ENCODE data around the gene GNAT1.

Gene GNAT1

GRCh38 chr3:50218448-50218847 is 27.0 kb downstream of the GNAT1 start:
- DNase-seq (ENCODE audit: low read depth, low spot score) = no peak
- H3K4me3 ChIP-seq (ENCODE audit: insufficient read length, low read depth) = no peak overlapping the region
- no peak for TF ChIP-seq SUZ12 (IDR thresholded peaks at IDR 0.05; ENCODE audit: extremely low read depth, insufficient read depth, insufficient read length)
- TF ChIP-seq ZNF274 (IDR thresholded peaks at IDR 0.05; ENCODE audit: low read depth, low read length) = no peak
- TF ChIP-seq YY1 (IDR thresholded peaks at IDR 0.05; ENCODE audit: insufficient read depth, insufficient read length) = no peak
- no peaks in the 10 kb centered on the region for H3K9me3 ChIP-seq (ENCODE audit: insufficient read depth, low read length)
- H3K4me1 ChIP-seq (ENCODE audit: insufficient read depth, insufficient read length) = peaks cover 11% of the 10 kb centered on the region
- peaks cover 4% of the 10 kb centered on the region for H3K27me3 ChIP-seq (ENCODE audit: insufficient read depth, insufficient read length)
- H3K9ac ChIP-seq (ENCODE audit: insufficient read length, low read depth) = no peak overlapping the region
- no peaks in the 10 kb centered on the region for H3K36me3 ChIP-seq (ENCODE audit: insufficient read depth, insufficient read length, low read length)

GRCh38 chr3:50219285-50219684 is 27.9 kb downstream of the GNAT1 start:
- Histone ChIP-seq H3K36me3 (ENCODE audit: insufficient read depth, insufficient read length, low read length) (no peaks in the 10 kb centered on the region), H3K9ac (ENCODE audit: insufficient read length, low read depth) (no peak overlapping the region), H3K9me3 (ENCODE audit: insufficient read depth, low read length) (no peaks in the 10 kb centered on the region), H3K4me1 (ENCODE audit: insufficient read depth, insufficient read length) (peaks cover 11% of the 10 kb centered on the region), H3K27me3 (ENCODE audit: insufficient read depth, insufficient read length) (peaks cover 3% of the 10 kb centered on the region), H3K4me3 (ENCODE audit: insufficient read length, low read depth) (no peak overlapping the region)
- DNase-seq (ENCODE audit: low read depth, low spot score) = no peak
- TF ChIP-seq SUZ12 (IDR thresholded peaks at IDR 0.05; ENCODE audit: extremely low read depth, insufficient read depth, insufficient read length) = no peak

- Histone ChIP-seq H3K27me3 (ENCODE audit: insufficient read depth, insufficient read length) (peaks cover 3% of the 10 kb centered on the region), H3K9me3 (ENCODE audit: insufficient read depth, low read length) (no peaks in the 10 kb centered on the region), H3K9ac (ENCODE audit: insufficient read length, low read depth) (peak overlapping the region; percentile 53), H3K4me1 (ENCODE audit: insufficient read depth, insufficient read length) (peaks cover 11% of the 10 kb centered on the region), H3K4me3 (ENCODE audit: insufficient read length, low read depth) (no peak overlapping the region), H3K36me3 (ENCODE audit: insufficient read depth, insufficient read length, low read length) (no peaks in the 10 kb centered on the region)
- no peak for TF ChIP-seq YY1 (IDR thresholded peaks at IDR 0.05; ENCODE audit: insufficient read depth, insufficient read length)
- TF ChIP-seq SUZ12 (IDR thresholded peaks at IDR 0.05; ENCODE audit: extremely low read depth, insufficient read depth, insufficient read length) = no peak
- TF ChIP-seq ZNF274 (IDR thresholded peaks at IDR 0.05; ENCODE audit: low read depth, low read length) = no peak
- no peak for DNase-seq (ENCODE audit: low read depth, low spot score)
These were observed 28.7 kb downstream of the GNAT1 start for GRCh38 chr3:50220109-50220508.

DNA sequence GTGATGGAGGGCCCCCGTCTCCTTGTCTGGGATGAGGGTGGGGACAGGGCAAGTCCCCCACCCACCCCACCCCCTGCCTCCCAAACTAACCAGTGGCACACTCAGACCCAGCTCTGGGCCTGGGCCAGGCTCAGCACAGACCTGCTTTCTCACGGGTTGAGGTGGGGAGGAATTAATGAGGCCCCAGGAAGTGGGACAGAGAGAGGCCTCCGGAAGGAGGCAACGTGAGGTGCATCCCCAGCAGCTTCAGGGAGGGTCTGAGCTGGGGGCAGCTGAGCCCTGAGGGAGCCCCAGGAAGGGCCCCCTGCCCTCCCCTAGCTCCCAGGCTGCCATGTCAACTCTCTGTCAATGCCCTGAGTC is 29.6 kb downstream of the GNAT1 start:
- no peak for DNase-seq (ENCODE audit: low read depth, low spot score)
- peaks cover 3% of the 10 kb centered on the region for H3K27me3 ChIP-seq (ENCODE audit: insufficient read depth, insufficient read length)
- H3K4me3 ChIP-seq (ENCODE audit: insufficient read length, low read depth) = no peak overlapping the region
- peaks cover 11% of the 10 kb centered on the region for H3K4me1 ChIP-seq (ENCODE audit: insufficient read depth, insufficient read length)
- H3K9me3 ChIP-seq (ENCODE audit: insufficient read depth, low read length) = no peaks in the 10 kb centered on the region
- no peak overlapping the region for H3K9ac ChIP-seq (ENCODE audit: insufficient read length, low read depth)
- H3K36me3 ChIP-seq (ENCODE audit: insufficient read depth, insufficient read length, low read length) = no peaks in the 10 kb centered on the region
- TF ChIP-seq SUZ12 (IDR thresholded peaks at IDR 0.05; ENCODE audit: extremely low read depth, insufficient read depth, insufficient read length) (no peak), ZNF274 (IDR thresholded peaks at IDR 0.05; ENCODE audit: low read depth, low read length) (no peak), YY1 (IDR thresholded peaks at IDR 0.05; ENCODE audit: insufficient read depth, insufficient read length) (no peak)

DNA sequence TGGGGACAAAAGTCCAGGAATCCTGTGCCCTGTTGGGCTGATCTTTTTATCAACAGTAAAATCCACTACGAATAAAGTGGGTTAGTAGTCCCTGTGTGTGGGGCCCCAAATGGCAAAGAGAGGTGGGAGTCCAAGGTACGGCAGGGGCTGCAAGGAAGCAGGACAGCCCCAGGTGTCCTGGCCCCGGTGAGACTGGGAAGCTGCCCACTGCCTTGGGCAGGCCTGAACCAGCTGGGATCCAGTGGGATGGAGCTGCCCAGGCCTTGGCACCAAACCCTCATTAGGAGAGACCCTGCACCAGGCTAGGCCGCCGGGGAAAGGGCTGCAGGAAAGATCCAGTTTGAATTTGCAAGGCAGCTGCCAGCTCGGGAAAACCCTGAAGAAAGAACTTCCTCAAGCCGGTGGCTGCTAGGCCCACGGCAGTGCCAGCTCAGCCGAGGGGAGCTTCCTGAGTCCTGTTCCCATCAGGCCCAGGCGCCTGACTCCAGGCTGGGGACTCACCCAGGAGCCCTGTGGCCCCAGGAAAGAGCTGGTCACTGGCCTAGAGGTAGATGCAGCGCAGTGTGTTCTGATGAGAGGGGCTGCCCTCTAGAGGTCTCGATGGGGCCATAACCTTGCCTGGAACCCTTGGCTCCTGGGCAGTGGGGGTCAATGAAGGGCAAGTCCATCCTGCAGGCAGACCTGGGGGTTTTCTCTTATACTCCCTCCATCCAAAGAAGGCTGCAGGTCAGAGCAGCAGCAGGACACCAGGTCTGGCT is 30.2 kb downstream of the GNAT1 start:
- H3K4me3 ChIP-seq (ENCODE audit: insufficient read length, low read depth) = no peak overlapping the region
- H3K9me3 ChIP-seq (ENCODE audit: insufficient read depth, low read length) = no peaks in the 10 kb centered on the region
- peak overlapping the region; percentile 38 for H3K9ac ChIP-seq (ENCODE audit: insufficient read length, low read depth)
- DNase-seq (ENCODE audit: low read depth, low spot score) = no peak
- H3K27me3 ChIP-seq (ENCODE audit: insufficient read depth, insufficient read length) = peaks cover 3% of the 10 kb centered on the region
- H3K4me1 ChIP-seq (ENCODE audit: insufficient read depth, insufficient read length) = peaks cover 11% of the 10 kb centered on the region
- TF ChIP-seq SUZ12 (IDR thresholded peaks at IDR 0.05; ENCODE audit: extremely low read depth, insufficient read depth, insufficient read length) = no peak
- TF ChIP-seq YY1 (IDR thresholded peaks at IDR 0.05; ENCODE audit: insufficient read depth, insufficient read length) = no peak
- no peak for TF ChIP-seq ZNF274 (IDR thresholded peaks at IDR 0.05; ENCODE audit: low read depth, low read length)
- H3K36me3 ChIP-seq (ENCODE audit: insufficient read depth, insufficient read length, low read length) = no peaks in the 10 kb centered on the region

DNA sequence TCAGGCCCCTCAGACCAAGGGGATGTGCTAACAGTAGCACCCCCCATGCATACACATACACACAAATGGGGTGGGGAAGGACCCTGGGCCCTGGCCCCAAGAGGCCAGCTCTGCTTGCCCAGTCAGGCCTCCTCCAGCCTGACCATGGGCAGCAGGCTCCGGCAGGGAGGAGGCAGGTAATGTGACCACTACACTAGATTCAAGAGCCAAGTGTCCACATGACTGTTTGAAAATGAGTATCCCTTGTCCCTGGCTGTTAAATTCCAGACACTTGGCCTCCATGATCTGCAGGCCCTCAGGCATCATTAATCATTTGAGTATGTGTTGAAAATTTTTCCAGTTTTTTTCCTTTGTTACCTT is 30.7 kb downstream of the GNAT1 start:
- TF ChIP-seq YY1 (IDR thresholded peaks at IDR 0.05; ENCODE audit: insufficient read depth, insufficient read length) = no peak
- no peak for TF ChIP-seq SUZ12 (IDR thresholded peaks at IDR 0.05; ENCODE audit: extremely low read depth, insufficient read depth, insufficient read length)
- no peak for TF ChIP-seq ZNF274 (IDR thresholded peaks at IDR 0.05; ENCODE audit: low read depth, low read length)

GRCh38 chr3:50224639-50225038 is 33.2 kb downstream of the GNAT1 start:
- H3K9ac ChIP-seq (ENCODE audit: insufficient read length, low read depth) = no peak overlapping the region
- no peaks in the 10 kb centered on the region for H3K36me3 ChIP-seq (ENCODE audit: insufficient read depth, insufficient read length, low read length)
- DNase-seq (ENCODE audit: low read depth, low spot score) = no peak
- H3K4me3 ChIP-seq (ENCODE audit: insufficient read length, low read depth) = no peak overlapping the region
- H3K27me3 ChIP-seq (ENCODE audit: insufficient read depth, insufficient read length) = peaks cover 6% of the 10 kb centered on the region
- no peaks in the 10 kb centered on the region for H3K9me3 ChIP-seq (ENCODE audit: insufficient read depth, low read length)
- peaks cover 19% of the 10 kb centered on the region for H3K4me1 ChIP-seq (ENCODE audit: insufficient read depth, insufficient read length)
- TF ChIP-seq YY1 (IDR thresholded peaks at IDR 0.05; ENCODE audit: insufficient read depth, insufficient read length) (no peak), SUZ12 (IDR thresholded peaks at IDR 0.05; ENCODE audit: extremely low read depth, insufficient read depth, insufficient read length) (no peak), ZNF274 (IDR thresholded peaks at IDR 0.05; ENCODE audit: low read depth, low read length) (no peak)

More for the DNA sequence above, 30.7 kb downstream of the GNAT1 start:
- H3K4me1 ChIP-seq (ENCODE audit: insufficient read depth, insufficient read length) = peaks cover 11% of the 10 kb centered on the region
- DNase-seq (ENCODE audit: low read depth, low spot score) = no peak
- peaks cover 6% of the 10 kb centered on the region for H3K27me3 ChIP-seq (ENCODE audit: insufficient read depth, insufficient read length)
- no peaks in the 10 kb centered on the region for H3K9me3 ChIP-seq (ENCODE audit: insufficient read depth, low read length)
- no peak overlapping the region for H3K4me3 ChIP-seq (ENCODE audit: insufficient read length, low read depth)
- no peak overlapping the region for H3K9ac ChIP-seq (ENCODE audit: insufficient read length, low read depth)
- no peaks in the 10 kb centered on the region for H3K36me3 ChIP-seq (ENCODE audit: insufficient read depth, insufficient read length, low read length)

All from NT2/D1 (cell line).